NB4 (cell line): ENCODE measurements around the gene BRI3.
A peak's percentile ranks its signal among the peaks of the same experiment; 100 is the strongest.

Experiments used
- DNase-seq: peaks from one replicate; pipeline ENCODE4 v3.0.0; 2010; ENCODE audit warnings: low read depth
- H3K4me3 ChIP-seq: one replicate; pipeline ENCODE4 v1.5.1; 2011; ENCODE audit warnings: mild to moderate bottlenecking, low read depth, low read length, moderate library complexity
- MYC ChIP-seq: IDR thresholded peaks from 2 replicates; pipeline ENCODE4 v1.6.1; 2011; ENCODE audit warnings: low read depth, low read length
- POLR2A ChIP-seq: IDR thresholded peaks from 2 replicates; pipeline ENCODE4 v1.6.1; 2011; ENCODE audit warnings: mild to moderate bottlenecking; ENCODE audit not compliant: insufficient read length; ENCODE audit errors: extremely low read depth
- TF ChIP-seq, protein P1 (sequence below): IDR thresholded peaks from 2 replicates; pipeline ENCODE4 v1.6.1; 2011; ENCODE audit warnings: low read depth, low read length
- TF ChIP-seq, protein P2 (sequence below): IDR thresholded peaks from one replicate; pipeline ENCODE4 v1.5.1; 2012; ENCODE audit warnings: low read depth, low read length

BRI3 gene

DNA sequence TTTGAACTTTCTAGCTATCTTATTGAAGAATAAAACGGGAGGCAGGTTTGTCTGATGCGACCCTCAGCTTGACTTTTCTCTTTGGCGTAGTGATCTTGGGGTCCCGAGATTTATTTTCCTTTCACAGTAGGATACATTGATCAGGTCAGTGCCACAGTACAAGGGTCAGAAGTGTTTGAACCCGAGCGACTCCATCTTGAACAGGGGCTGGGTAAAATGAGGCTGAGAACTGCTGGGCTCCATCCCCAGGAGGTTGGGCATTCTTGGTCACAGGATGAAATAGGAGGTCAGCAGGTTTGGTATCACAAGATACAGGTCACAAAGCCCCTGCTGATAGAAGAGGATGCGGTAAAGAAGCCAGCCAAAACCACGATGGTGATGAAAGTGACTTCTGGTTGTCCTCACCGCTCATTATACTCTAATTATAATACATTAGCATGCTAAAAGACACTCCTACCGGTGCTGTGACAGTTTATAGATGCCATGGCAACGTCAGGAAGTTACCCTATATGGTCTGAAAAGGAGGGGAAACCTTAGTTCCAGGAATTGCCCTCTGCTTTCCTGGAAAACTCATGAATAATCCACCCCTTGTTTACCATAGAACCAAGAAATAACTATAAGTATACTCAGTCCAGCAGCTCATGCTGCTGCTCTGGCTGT, 26.4 kb upstream of the BRI3 start:
- TF ChIP-seq POLR2A: no peak
- TF ChIP-seq, protein P1, sequence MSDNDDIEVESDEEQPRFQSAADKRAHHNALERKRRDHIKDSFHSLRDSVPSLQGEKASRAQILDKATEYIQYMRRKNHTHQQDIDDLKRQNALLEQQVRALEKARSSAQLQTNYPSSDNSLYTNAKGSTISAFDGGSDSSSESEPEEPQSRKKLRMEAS: no peak
- H3K4me3 ChIP-seq: no peak overlapping the region
- DNase-seq: peak; percentile 53

- TF ChIP-seq, protein P2, sequence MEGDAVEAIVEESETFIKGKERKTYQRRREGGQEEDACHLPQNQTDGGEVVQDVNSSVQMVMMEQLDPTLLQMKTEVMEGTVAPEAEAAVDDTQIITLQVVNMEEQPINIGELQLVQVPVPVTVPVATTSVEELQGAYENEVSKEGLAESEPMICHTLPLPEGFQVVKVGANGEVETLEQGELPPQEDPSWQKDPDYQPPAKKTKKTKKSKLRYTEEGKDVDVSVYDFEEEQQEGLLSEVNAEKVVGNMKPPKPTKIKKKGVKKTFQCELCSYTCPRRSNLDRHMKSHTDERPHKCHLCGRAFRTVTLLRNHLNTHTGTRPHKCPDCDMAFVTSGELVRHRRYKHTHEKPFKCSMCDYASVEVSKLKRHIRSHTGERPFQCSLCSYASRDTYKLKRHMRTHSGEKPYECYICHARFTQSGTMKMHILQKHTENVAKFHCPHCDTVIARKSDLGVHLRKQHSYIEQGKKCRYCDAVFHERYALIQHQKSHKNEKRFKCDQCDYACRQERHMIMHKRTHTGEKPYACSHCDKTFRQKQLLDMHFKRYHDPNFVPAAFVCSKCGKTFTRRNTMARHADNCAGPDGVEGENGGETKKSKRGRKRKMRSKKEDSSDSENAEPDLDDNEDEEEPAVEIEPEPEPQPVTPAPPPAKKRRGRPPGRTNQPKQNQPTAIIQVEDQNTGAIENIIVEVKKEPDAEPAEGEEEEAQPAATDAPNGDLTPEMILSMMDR: no peak
- TF ChIP-seq MYC (no peak), POLR2A (no peak)
- TF ChIP-seq, protein P1: no peak
- no peak for DNase-seq
- H3K4me3 ChIP-seq: no peak overlapping the region
Observed at GRCh38 chr7:98256431-98256830, 25.1 kb upstream of the BRI3 start.

GRCh38 chr7:98257701-98258100, 23.8 kb upstream of the BRI3 start:
- no peak overlapping the region for H3K4me3 ChIP-seq
- no peak for TF ChIP-seq POLR2A
- TF ChIP-seq, protein P2: no peak
- no peak for DNase-seq

DNA sequence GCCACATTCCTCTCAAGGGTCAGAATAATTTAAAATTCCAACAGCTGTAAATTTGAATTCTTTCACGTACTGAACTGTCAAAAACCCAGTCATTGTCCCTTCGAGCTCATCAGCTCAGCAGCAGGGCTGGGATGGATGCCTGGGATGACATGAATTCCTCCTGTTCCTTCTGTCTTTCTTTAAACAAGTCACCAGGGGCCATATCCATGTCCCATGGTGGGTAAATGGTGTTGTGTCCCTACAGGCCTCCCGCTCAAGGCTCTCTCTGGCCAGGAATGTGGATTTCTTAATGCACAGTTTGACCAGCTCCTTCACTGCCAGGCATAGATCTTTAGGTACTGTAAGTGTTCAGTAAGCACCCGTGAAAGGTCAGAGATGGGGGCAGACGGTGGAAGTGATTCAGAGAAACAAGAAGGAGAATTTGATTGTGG, 15.6 kb upstream of the BRI3 start:
- no peak for DNase-seq
- TF ChIP-seq MYC (no peak), POLR2A (no peak)
- TF ChIP-seq, protein P1: no peak
- TF ChIP-seq, protein P2: no peak

GRCh38 chr7:98266840-98267239, 14.6 kb upstream of the BRI3 start:
- no peak for TF ChIP-seq MYC
- TF ChIP-seq, protein P2: peak; percentile 55
- TF ChIP-seq, protein P1: 0 out of 2 replicates have a peak, but pooled peaks have one; percentile 21
- DNase-seq: peak; percentile 43
- no peak overlapping the region for H3K4me3 ChIP-seq

More for the DNA sequence above, 15.6 kb upstream of the BRI3 start:
- H3K4me3 ChIP-seq: no peak overlapping the region

DNA sequence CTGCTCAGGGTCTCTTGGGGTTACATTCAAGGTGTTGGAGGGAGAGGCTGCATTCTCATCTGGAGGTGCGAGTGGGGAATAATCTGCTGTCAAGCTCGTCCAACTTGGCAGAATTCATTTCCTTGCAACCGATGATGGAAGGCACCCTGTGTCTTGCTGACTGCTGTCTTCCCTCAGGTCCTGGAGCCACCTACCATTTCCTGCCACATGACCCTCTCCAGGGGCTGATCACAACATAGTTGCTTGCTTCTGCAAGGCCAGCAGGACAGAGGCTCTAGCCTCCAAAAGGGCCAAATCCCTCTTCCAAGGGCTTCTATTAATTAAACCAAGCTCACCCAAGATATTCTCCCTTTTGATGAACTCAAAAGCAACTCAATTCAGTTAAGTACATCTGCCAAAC, 14.2 kb upstream of the BRI3 start:
- no peak for DNase-seq
- no peak overlapping the region for H3K4me3 ChIP-seq
- TF ChIP-seq MYC (no peak), POLR2A (no peak)
- TF ChIP-seq, protein P2: no peak
